CD14-positive monocyte (primary cell): ENCODE results near the gene LRP1B. TPM values are rescaled to one million over a fixed set of nuclear protein-coding genes. Genes with fewer than 3 reads are reported as not detected.

Experiments
- DNase-seq, 3 donors: peaks; one replicate each; pipeline ENCODE4 v3.0.0-alpha.2; 2011 to 2022
- H2AFZ ChIP-seq: 2 replicates; pipeline ENCODE4 v1.6.0; 2012; ENCODE audit warnings: mild to moderate bottlenecking, low read depth, low read length, inconsistent platforms; ENCODE audit not compliant: insufficient read depth, poor library complexity, severe bottlenecking
- H3K27ac ChIP-seq, 2 donors: 1 replicate in 1 of 2; 2 replicates in 1 of 2; pipeline ENCODE4 v1.5.1; 2012 to 2013; ENCODE audit warnings: low read length in 2 of 2, control low read depth in 1 of 2, inconsistent platforms in 1 of 2, low read depth in 1 of 2, mild to moderate bottlenecking in 1 of 2
- H3K27me3 ChIP-seq, 2 donors: one replicate each; pipeline versions ENCODE4 v1.6.0 to v1.6.1; 2011 to 2013; ENCODE audit warnings: low read length in 2 of 2; ENCODE audit not compliant: control insufficient read depth in 2 of 2, insufficient read depth in 2 of 2
- H3K36me3 ChIP-seq, 2 donors: replicated peaks in 1 of 2; 1 replicate in 1 of 2; 2 replicates in 1 of 2; pipeline versions ENCODE4 v1.5.1 to v1.6.1; 2012 to 2013; ENCODE audit warnings: low read length in 2 of 2, control low read depth in 1 of 2, inconsistent platforms in 1 of 2, mild to moderate bottlenecking in 1 of 2; ENCODE audit not compliant: insufficient read depth in 2 of 2, control insufficient read depth in 1 of 2
- H3K4me1 ChIP-seq, 2 donors: 1 replicate in 1 of 2; 2 replicates in 1 of 2; pipeline versions ENCODE4 v1.5.1 to v1.6.1; 2012 to 2013; ENCODE audit warnings: low read length in 2 of 2, control low read depth in 1 of 2, inconsistent platforms in 1 of 2, mild to moderate bottlenecking in 1 of 2, moderate library complexity in 1 of 2; ENCODE audit not compliant: insufficient read depth in 2 of 2, control insufficient read depth in 1 of 2
- H3K4me2 ChIP-seq: replicated peaks from 2 replicates; pipeline ENCODE3; 2012; ENCODE audit warnings: low read length, moderate library complexity, mild to moderate bottlenecking; ENCODE audit not compliant: poor library complexity, severe bottlenecking; ENCODE audit errors: extremely low read depth
- H3K4me3 ChIP-seq, 3 experiments: fragments of 200-600 bp in 1 of 3; sonication (generic) in 1 of 3; replicated peaks in 1 of 3; 1 replicate in 2 of 3; 2 replicates in 1 of 3; pipeline ENCODE4 v1.5.1; 2011 to 2013; ENCODE audit warnings: low read length in 3 of 3, mild to moderate bottlenecking in 3 of 3, control low read depth in 2 of 3, low read depth in 2 of 3, inconsistent platforms in 1 of 3, moderate library complexity in 1 of 3
- H3K79me2 ChIP-seq: 2 replicates; pipeline ENCODE4 v1.6.0; 2012; ENCODE audit warnings: mild to moderate bottlenecking, control low read depth, inconsistent platforms, low read length, moderate library complexity; ENCODE audit not compliant: insufficient read depth
- H3K9ac ChIP-seq: 2 replicates; pipeline ENCODE4 v1.6.0; 2017; ENCODE audit warnings: low read length, mild to moderate bottlenecking; ENCODE audit not compliant: insufficient read depth, poor library complexity, severe bottlenecking
- H3K9me3 ChIP-seq, 2 donors: replicated peaks in 1 of 2; 1 replicate in 1 of 2; 2 replicates in 1 of 2; pipeline versions ENCODE4 v1.5.1 to v1.6.1; 2012 to 2013; ENCODE audit warnings: low read length in 2 of 2, control low read depth in 1 of 2; ENCODE audit not compliant: control insufficient read depth in 1 of 2, insufficient read depth in 1 of 2
- H4K20me1 ChIP-seq: 2 replicates; pipeline ENCODE4 v1.6.0; 2012; ENCODE audit warnings: mild to moderate bottlenecking, low read length, control low read depth, moderate library complexity; ENCODE audit not compliant: insufficient read depth
- H3K27ac Mint-ChIP-seq, 7 donors: one replicate each; pipeline ENCODE4 v1.8.0; 2020; ENCODE audit warnings: mild to moderate bottlenecking in 7 of 7, mixed read lengths in 7 of 7, moderate library complexity in 6 of 7, inconsistent platforms in 2 of 7
- H3K27me3 Mint-ChIP-seq, 3 donors: one replicate each; pipeline ENCODE4 v1.8.0; 2021 to 2022; ENCODE audit warnings: low read depth in 3 of 3, mild to moderate bottlenecking in 3 of 3, mixed read lengths in 3 of 3, moderate library complexity in 3 of 3, inconsistent platforms in 1 of 3
- H3K36me3 Mint-ChIP-seq, 2 donors: one replicate each; pipeline ENCODE4 v1.8.0; 2020; ENCODE audit warnings: mixed read lengths in 2 of 2, inconsistent platforms in 1 of 2, mild to moderate bottlenecking in 1 of 2
- H3K4me1 Mint-ChIP-seq: one replicate; pipeline ENCODE4 v1.8.0; 2020; ENCODE audit warnings: mild to moderate bottlenecking, mixed read lengths
- H3K4me3 Mint-ChIP-seq, 2 donors: one replicate each; pipeline ENCODE4 v1.8.0; 2020; ENCODE audit warnings: mild to moderate bottlenecking in 2 of 2, mixed read lengths in 2 of 2, moderate library complexity in 1 of 2
- H3K9me3 Mint-ChIP-seq, 7 donors: one replicate each; pipeline ENCODE4 v1.8.0; 2020 to 2022; ENCODE audit warnings: mixed read lengths in 7 of 7, mild to moderate bottlenecking in 6 of 7, moderate library complexity in 6 of 7, inconsistent platforms in 2 of 7
- WGBS: methylation state at CpG from one replicate; pipeline ENCODE4 v1.1.5; 2013; ENCODE audit warnings: missing lambda C conversion rate; ENCODE audit not compliant: insufficient coverage; 5-methylcytosine and 5-hydroxymethylcytosine counted together
- intact Hi-C, 2 donors: fragments of 100-400 bp; cut with micrococcal nuclease; formaldehyde crosslinking; loops; one replicate each; pipeline versions ENCODE4 v1.15.0 to v1.15.1; 2023
- polyA plus RNA-seq, 3 donors: library from polyadenylated mRNA; depleted of rRNA in 1 of 3; unstranded in 2 of 3; stranded (reverse) in 1 of 3; fragments of 300-500 nt in 2 of 3; fragments of >200 nt in 1 of 3; fragmentation: Illumina TruSeq in 2 of 3; gene quantifications; 1 replicate in 2 of 3; 2 replicates in 1 of 3; pipeline ENCODE4 v1.2.3, GENCODE V29; 2012 to 2021
- TF ChIP-seq, protein P1 (sequence below): fragments of 200-600 bp; IDR thresholded peaks from one replicate; pipeline ENCODE4 v1.8.0; 2022; ENCODE audit warnings: antibody characterized with exemption, mild to moderate bottlenecking

LRP1B gene
- polyA plus RNA-seq, 3 donors: not detected

DNA sequence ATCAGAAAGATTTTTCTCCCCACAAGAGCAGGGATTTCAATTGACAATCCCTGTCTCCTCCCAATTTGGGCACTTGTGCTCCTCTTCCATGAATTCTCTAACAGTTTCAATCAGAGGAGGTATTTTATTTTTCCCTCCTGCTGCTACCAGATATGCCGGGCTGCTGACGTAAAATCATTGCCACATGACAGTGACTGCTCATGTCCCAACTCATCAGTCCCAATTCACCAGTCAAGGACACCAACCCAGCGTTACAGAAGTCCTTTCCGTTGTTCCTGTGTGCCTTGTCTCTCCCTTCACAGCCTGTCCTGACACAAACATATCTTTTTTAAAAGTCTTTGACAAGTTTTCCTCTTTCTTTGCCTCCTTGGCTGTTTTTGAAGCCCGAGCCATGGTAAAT lies 540.2 kb downstream of the LRP1B start:
- Histone ChIP-seq H3K79me2 (no peaks in the 10 kb centered on the region), H3K4me3 (no peak overlapping the region), H3K27me3 (no peaks in the 10 kb centered on the region), H4K20me1 (no peaks in the 10 kb centered on the region), H3K4me1 (no peaks in the 10 kb centered on the region), H3K36me3 (no peaks in the 10 kb centered on the region), H3K27ac (no peak overlapping the region), H2AFZ (no peak overlapping the region), H3K9me3 (no peaks in the 10 kb centered on the region), H3K9ac (no peak overlapping the region), H3K4me2 (no peak overlapping the region)
- no peaks in the 10 kb centered on the region for H3K27me3 Mint-ChIP-seq
- no peaks in the 10 kb centered on the region for H3K4me1 Mint-ChIP-seq
- 90% methylated on average over 4 of the region's 5 CpGs for WGBS
- H3K27ac Mint-ChIP-seq: no peak overlapping the region
- TF ChIP-seq, protein P1, sequence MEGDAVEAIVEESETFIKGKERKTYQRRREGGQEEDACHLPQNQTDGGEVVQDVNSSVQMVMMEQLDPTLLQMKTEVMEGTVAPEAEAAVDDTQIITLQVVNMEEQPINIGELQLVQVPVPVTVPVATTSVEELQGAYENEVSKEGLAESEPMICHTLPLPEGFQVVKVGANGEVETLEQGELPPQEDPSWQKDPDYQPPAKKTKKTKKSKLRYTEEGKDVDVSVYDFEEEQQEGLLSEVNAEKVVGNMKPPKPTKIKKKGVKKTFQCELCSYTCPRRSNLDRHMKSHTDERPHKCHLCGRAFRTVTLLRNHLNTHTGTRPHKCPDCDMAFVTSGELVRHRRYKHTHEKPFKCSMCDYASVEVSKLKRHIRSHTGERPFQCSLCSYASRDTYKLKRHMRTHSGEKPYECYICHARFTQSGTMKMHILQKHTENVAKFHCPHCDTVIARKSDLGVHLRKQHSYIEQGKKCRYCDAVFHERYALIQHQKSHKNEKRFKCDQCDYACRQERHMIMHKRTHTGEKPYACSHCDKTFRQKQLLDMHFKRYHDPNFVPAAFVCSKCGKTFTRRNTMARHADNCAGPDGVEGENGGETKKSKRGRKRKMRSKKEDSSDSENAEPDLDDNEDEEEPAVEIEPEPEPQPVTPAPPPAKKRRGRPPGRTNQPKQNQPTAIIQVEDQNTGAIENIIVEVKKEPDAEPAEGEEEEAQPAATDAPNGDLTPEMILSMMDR: no peak
- no peaks in the 10 kb centered on the region for H3K36me3 Mint-ChIP-seq
- DNase-seq: no peak
- H3K9me3 Mint-ChIP-seq: peaks cover 0 to 15% (median 5%) of the 10 kb centered on the region in 7 donors
- intact Hi-C loops: no loop called here
- no peak overlapping the region for H3K4me3 Mint-ChIP-seq

DNA sequence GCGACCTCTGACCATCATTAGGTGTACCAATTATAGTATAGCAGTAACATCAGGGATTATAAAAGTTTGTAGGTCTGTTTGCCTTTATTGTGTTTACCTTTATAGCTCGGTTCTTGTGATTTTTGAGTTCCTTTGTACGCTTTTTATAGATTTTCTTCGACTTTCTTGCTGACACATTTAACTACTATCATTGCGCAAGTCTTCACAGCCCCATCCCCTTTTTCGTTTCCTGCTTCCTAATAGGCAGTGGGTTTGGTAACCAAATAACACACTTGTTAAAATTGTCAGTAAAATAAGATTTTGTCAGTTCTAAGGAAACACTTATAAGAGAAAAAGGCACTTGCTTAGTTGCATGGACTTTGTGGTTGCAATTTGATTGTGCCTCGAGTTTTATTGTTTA lies 541.5 kb downstream of the LRP1B start:
- H3K27me3 ChIP-seq: no peaks in the 10 kb centered on the region
- Mint-ChIP-seq H3K4me1 (no peaks in the 10 kb centered on the region), H3K27ac (no peak overlapping the region), H3K4me3 (no peak overlapping the region), H3K36me3 (no peaks in the 10 kb centered on the region), H3K9me3 (peaks cover 0 to 15% (median 5%) of the 10 kb centered on the region in 7 donors), H3K27me3 (no peaks in the 10 kb centered on the region)
- no peak overlapping the region for H2AFZ ChIP-seq
- no peak overlapping the region for H3K4me3 ChIP-seq
- no peaks in the 10 kb centered on the region for H3K79me2 ChIP-seq
- no peak overlapping the region for H3K4me2 ChIP-seq
- WGBS: no CpG with 5 or more reads among the region's 7 CpGs
- no peak overlapping the region for H3K27ac ChIP-seq
- intact Hi-C loops: no loop called here
- no peak overlapping the region for H3K9ac ChIP-seq
- no peaks in the 10 kb centered on the region for H3K9me3 ChIP-seq
- TF ChIP-seq, protein P1: no peak
- no peaks in the 10 kb centered on the region for H3K4me1 ChIP-seq
- no peak for DNase-seq
- no peaks in the 10 kb centered on the region for H4K20me1 ChIP-seq
- no peaks in the 10 kb centered on the region for H3K36me3 ChIP-seq
